HCT116 (cell line): ENCODE results near the gene MEGF6. TPM values are rescaled to one million over a fixed set of nuclear protein-coding genes. Genes with fewer than 3 reads are reported as not detected.

Source experiments
- ATAC-seq: fragments of 200-7000 bp; cut with Tn5 transposase; 2 replicates; pipeline ENCODE4 v1.9.1; 2020; ENCODE audit warnings: mild to moderate bottlenecking, moderate library complexity
- BruUV-seq: library from RNA; stranded (reverse); fragments of 400-500 nt; replicated peaks from 2 replicates; lab custom pipeline; 2021; lab: Mats Ljungman, UMichigan
- CTCF ChIA-PET: fragments of 300-600 bp; sonication (Branson Sonifier 250); formaldehyde crosslinking; loops from one replicate; lab custom pipeline; 2021; ENCODE audit warnings: antibody characterized with exemption; lab: Charles Lee
- POLR2A ChIA-PET: fragments of 300-600, 350-600 bp; sonication (Branson Sonifier 250); formaldehyde crosslinking; loops from one replicate; lab custom pipeline; 2021; ENCODE audit warnings: antibody characterized with exemption; lab: Charles Lee
- RAD21 ChIA-PET, 2 experiments: fragments of 300-600 bp; sonication (Branson Sonifier 250); formaldehyde crosslinking; loops; one replicate each; lab custom pipeline; 2023; ENCODE audit warnings: low total read pairs in 2 of 2; ENCODE audit not compliant: uncharacterized antibody in 2 of 2, unreplicated experiment in 2 of 2, low non-redundant PET in 1 of 2; lab: Charles Lee
- DNase-seq: peaks from one replicate; pipeline ENCODE4 v3.0.0-alpha.2; 2010; ENCODE audit warnings: low read depth, low spot score
- H2AFZ ChIP-seq: fragments of 200-600 bp; shearing (Covaris generic), sonication (generic); 2 replicates; pipeline ENCODE4 v1.6.1; 2017; ENCODE audit warnings: low read depth, mixed run types, mixed read lengths, antibody characterized with exemption, low read length; ENCODE audit not compliant: poor library complexity, severe bottlenecking
- H3K27ac ChIP-seq: 2 replicates; pipeline ENCODE4 v1.5.1; 2012; ENCODE audit warnings: low read depth, low read length
- H3K27me3 ChIP-seq: fragments of 200-600 bp; sonication (generic); 2 replicates; pipeline ENCODE4 v1.6.1; 2016; ENCODE audit warnings: mixed run types, low read length, mixed read lengths; ENCODE audit not compliant: insufficient read depth
- H3K36me3 ChIP-seq, 2 experiments: fragments of 200-500 bp in 1 of 2; fragments of 200-600 bp in 1 of 2; sonication (Bioruptor generic) in 1 of 2; sonication (generic) in 1 of 2; 2 replicates each; pipeline versions ENCODE4 v1.5.1 to v1.6.1; 2014 to 2016; ENCODE audit warnings: low read length in 2 of 2, inconsistent platforms in 1 of 2, mixed read lengths in 1 of 2, mixed run types in 1 of 2; ENCODE audit not compliant: insufficient read depth in 2 of 2, control insufficient read depth in 1 of 2
- H3K4me1 ChIP-seq, 2 experiments: fragments of 200-600 bp in 1 of 2; sonication (generic) in 1 of 2; 2 replicates each; pipeline versions ENCODE4 v1.5.1 to v1.6.1; 2012 to 2017; ENCODE audit warnings: low read length in 2 of 2, inconsistent platforms in 1 of 2, mild to moderate bottlenecking in 1 of 2, mixed read lengths in 1 of 2, mixed run types in 1 of 2, moderate library complexity in 1 of 2; ENCODE audit not compliant: insufficient read depth in 2 of 2, control insufficient read depth in 1 of 2
- H3K4me2 ChIP-seq: fragments of 200-600 bp; sonication (generic); 2 replicates; pipeline ENCODE4 v1.6.1; 2017; ENCODE audit warnings: mixed run types, low read length, mixed read lengths
- H3K4me3 ChIP-seq, 2 experiments: fragments of 200-600 bp in 1 of 2; sonication (generic) in 1 of 2; replicated peaks in 1 of 2; 2 replicates each; pipeline ENCODE4 v1.5.1; 2011 to 2016; ENCODE audit warnings: low read length in 2 of 2, control low read depth in 1 of 2, low read depth in 1 of 2, mild to moderate bottlenecking in 1 of 2, mixed read lengths in 1 of 2, mixed run types in 1 of 2
- H3K79me2 ChIP-seq: fragments of 200-600 bp; sonication (generic); 2 replicates; pipeline ENCODE4 v1.6.1; 2017; ENCODE audit warnings: mild to moderate bottlenecking, mixed run types, low read length, moderate library complexity, mixed read lengths; ENCODE audit not compliant: insufficient read depth
- H3K9ac ChIP-seq: fragments of 200-600 bp; sonication (generic); 2 replicates; pipeline ENCODE4 v1.6.1; 2016; ENCODE audit warnings: low read length, mixed read lengths
- H3K9me2 ChIP-seq: fragments of 200-600 bp; sonication (generic), shearing (Covaris generic); 2 replicates; pipeline ENCODE4 v1.6.1; 2017; ENCODE audit warnings: mixed run types, mild to moderate bottlenecking, moderate library complexity; ENCODE audit not compliant: insufficient read depth
- H3K9me3 ChIP-seq, 2 experiments: fragments of 200-500 bp in 1 of 2; fragments of 200-600 bp in 1 of 2; sonication (Bioruptor generic) in 1 of 2; sonication (generic) in 1 of 2; 2 replicates each; pipeline ENCODE4 v1.6.1; 2014 to 2017; ENCODE audit warnings: low read length in 2 of 2, mixed read lengths in 2 of 2, inconsistent platforms in 1 of 2, low read depth in 1 of 2, mild to moderate bottlenecking in 1 of 2, mixed run types in 1 of 2, moderate library complexity in 1 of 2; ENCODE audit not compliant: control insufficient read depth in 1 of 2, insufficient read depth in 1 of 2
- H4K20me1 ChIP-seq: fragments of 200-600 bp; sonication (generic), shearing (Covaris generic); 2 replicates; pipeline ENCODE4 v1.6.1; 2017; ENCODE audit warnings: mixed run types, mild to moderate bottlenecking, moderate library complexity; ENCODE audit not compliant: insufficient read depth
- CBX3 ChIP-seq: IDR thresholded peaks from 2 replicates; pipeline ENCODE4 v1.6.1; 2012; ENCODE audit warnings: low read depth
- CEBPB ChIP-seq: IDR thresholded peaks from 2 replicates; pipeline ENCODE4 v1.6.1; 2012; ENCODE audit warnings: low read depth
- CTCF ChIP-seq, 3 experiments: fragments of 200-600 bp in 1 of 3; sonication (generic) in 1 of 3; IDR thresholded peaks in 2 of 3; conservative IDR thresholded peaks in 1 of 3; 2 replicates each; pipeline ENCODE4 v1.5.1; 2012 to 2017; ENCODE audit warnings: low read depth in 2 of 3, low read length in 2 of 3, antibody characterized with exemption in 1 of 3, borderline replicate concordance in 1 of 3, control low read depth in 1 of 3, mild to moderate bottlenecking in 1 of 3, mixed read lengths in 1 of 3, mixed run types in 1 of 3, moderate library complexity in 1 of 3; ENCODE audit not compliant: insufficient read depth in 1 of 3
- EGR1 ChIP-seq: IDR thresholded peaks from 2 replicates; pipeline ENCODE4 v1.6.1; 2012; ENCODE audit warnings: low read depth
- ELF1 ChIP-seq: IDR thresholded peaks from 2 replicates; pipeline ENCODE4 v1.6.1; 2012; ENCODE audit warnings: low read depth, borderline replicate concordance
- EZH2 ChIP-seq: fragments of 200-600 bp; sonication (generic); IDR thresholded peaks from 2 replicates; pipeline ENCODE4 v1.6.1; 2017; ENCODE audit warnings: antibody characterized with exemption, mixed run types
- POLR2A ChIP-seq: IDR thresholded peaks from 2 replicates; pipeline ENCODE4 v1.7.0; 2011; ENCODE audit warnings: borderline replicate concordance; ENCODE audit not compliant: insufficient read depth, insufficient read length; ENCODE audit errors: extremely low read depth
- POLR2AphosphoS5 ChIP-seq: IDR thresholded peaks from 2 replicates; pipeline ENCODE4 v1.6.1; 2011; ENCODE audit warnings: mild to moderate bottlenecking, low read depth, low read length, moderate library complexity
- RAD21 ChIP-seq: IDR thresholded peaks from 2 replicates; pipeline ENCODE4 v1.6.1; 2012; ENCODE audit warnings: low read depth, mild to moderate bottlenecking
- SP1 ChIP-seq: IDR thresholded peaks from 2 replicates; pipeline ENCODE4 v1.6.1; 2012; ENCODE audit warnings: low read depth
- SRF ChIP-seq: IDR thresholded peaks from 2 replicates; pipeline ENCODE4 v1.6.1; 2012; ENCODE audit warnings: low read depth
- TCF7L2 ChIP-seq: IDR thresholded peaks from 2 replicates; pipeline ENCODE4 v1.7.0; 2011; ENCODE audit warnings: borderline replicate concordance, inconsistent platforms; ENCODE audit not compliant: insufficient read depth, insufficient read length; ENCODE audit errors: extremely low read depth
- YY1 ChIP-seq: IDR thresholded peaks from 2 replicates; pipeline ENCODE4 v1.6.1; 2011; ENCODE audit warnings: low read length, low read depth, moderate library complexity, mild to moderate bottlenecking; ENCODE audit not compliant: insufficient replicate concordance; ENCODE audit errors: extremely low read depth
- ZNF274 ChIP-seq: fragments of 200-500 bp; sonication (Bioruptor generic); IDR thresholded peaks from 2 replicates; pipeline ENCODE4 v1.6.1; 2014; ENCODE audit warnings: mild to moderate bottlenecking, low read depth, low read length, inconsistent platforms
- intact Hi-C: fragments of 100-400 bp; cut with micrococcal nuclease; formaldehyde crosslinking; loops from 2 replicates; pipeline ENCODE4 v1.10.0; 2022
- total RNA-seq: library from RNA; stranded (reverse); gene quantifications from one replicate; pipeline ENCODE4 v1.2.1, GENCODE V29; 2021; ENCODE audit not compliant: unreplicated experiment
- TF ChIP-seq, protein P1 (sequence below): IDR thresholded peaks from 2 replicates; pipeline ENCODE4 v1.6.1; 2012; ENCODE audit warnings: low read depth
- TF ChIP-seq, protein P2 (sequence below): IDR thresholded peaks from 2 replicates; pipeline ENCODE4 v1.6.1; 2012
- TF ChIP-seq, protein P3 (sequence below): IDR thresholded peaks from 2 replicates; pipeline ENCODE4 v1.6.1; 2011; ENCODE audit warnings: mild to moderate bottlenecking, low read length, moderate library complexity; ENCODE audit not compliant: insufficient replicate concordance; ENCODE audit errors: extremely low read depth

MEGF6 gene
- total RNA-seq, 1 experiment from 2014 or later = 47.6 TPM

- no peak overlapping the region for H3K27ac ChIP-seq
- H3K4me3 ChIP-seq = no peak overlapping the region
- TF ChIP-seq SP1 = no peak
- TF ChIP-seq CBX3 = no peak
- TF ChIP-seq, protein P1, sequence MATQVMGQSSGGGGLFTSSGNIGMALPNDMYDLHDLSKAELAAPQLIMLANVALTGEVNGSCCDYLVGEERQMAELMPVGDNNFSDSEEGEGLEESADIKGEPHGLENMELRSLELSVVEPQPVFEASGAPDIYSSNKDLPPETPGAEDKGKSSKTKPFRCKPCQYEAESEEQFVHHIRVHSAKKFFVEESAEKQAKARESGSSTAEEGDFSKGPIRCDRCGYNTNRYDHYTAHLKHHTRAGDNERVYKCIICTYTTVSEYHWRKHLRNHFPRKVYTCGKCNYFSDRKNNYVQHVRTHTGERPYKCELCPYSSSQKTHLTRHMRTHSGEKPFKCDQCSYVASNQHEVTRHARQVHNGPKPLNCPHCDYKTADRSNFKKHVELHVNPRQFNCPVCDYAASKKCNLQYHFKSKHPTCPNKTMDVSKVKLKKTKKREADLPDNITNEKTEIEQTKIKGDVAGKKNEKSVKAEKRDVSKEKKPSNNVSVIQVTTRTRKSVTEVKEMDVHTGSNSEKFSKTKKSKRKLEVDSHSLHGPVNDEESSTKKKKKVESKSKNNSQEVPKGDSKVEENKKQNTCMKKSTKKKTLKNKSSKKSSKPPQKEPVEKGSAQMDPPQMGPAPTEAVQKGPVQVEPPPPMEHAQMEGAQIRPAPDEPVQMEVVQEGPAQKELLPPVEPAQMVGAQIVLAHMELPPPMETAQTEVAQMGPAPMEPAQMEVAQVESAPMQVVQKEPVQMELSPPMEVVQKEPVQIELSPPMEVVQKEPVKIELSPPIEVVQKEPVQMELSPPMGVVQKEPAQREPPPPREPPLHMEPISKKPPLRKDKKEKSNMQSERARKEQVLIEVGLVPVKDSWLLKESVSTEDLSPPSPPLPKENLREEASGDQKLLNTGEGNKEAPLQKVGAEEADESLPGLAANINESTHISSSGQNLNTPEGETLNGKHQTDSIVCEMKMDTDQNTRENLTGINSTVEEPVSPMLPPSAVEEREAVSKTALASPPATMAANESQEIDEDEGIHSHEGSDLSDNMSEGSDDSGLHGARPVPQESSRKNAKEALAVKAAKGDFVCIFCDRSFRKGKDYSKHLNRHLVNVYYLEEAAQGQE = no peak
- no peak for TF ChIP-seq ZNF274
- no peak for TF ChIP-seq SRF
- TF ChIP-seq YY1 = no peak
- no peak for TF ChIP-seq CTCF (IDR thresholded peaks at IDR 0.05 in 2 of 3, conservative IDR thresholded peaks at IDR 0.05 in 1 of 3; ENCODE audit: borderline replicate concordance in 1 of 3, insufficient read depth in 1 of 3, low read depth in 2 of 3, low read length in 2 of 3)
- no peak for TF ChIP-seq TCF7L2
- no peak for TF ChIP-seq POLR2AphosphoS5
- TF ChIP-seq EGR1 = no peak
- TF ChIP-seq EZH2 = no peak
- no peak for TF ChIP-seq POLR2A
- no peak for TF ChIP-seq ELF1
- no peak for TF ChIP-seq RAD21
- no peak for TF ChIP-seq CEBPB
- TF ChIP-seq, protein P2, sequence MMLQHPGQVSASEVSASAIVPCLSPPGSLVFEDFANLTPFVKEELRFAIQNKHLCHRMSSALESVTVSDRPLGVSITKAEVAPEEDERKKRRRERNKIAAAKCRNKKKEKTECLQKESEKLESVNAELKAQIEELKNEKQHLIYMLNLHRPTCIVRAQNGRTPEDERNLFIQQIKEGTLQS = no peak
- TF ChIP-seq, protein P3, sequence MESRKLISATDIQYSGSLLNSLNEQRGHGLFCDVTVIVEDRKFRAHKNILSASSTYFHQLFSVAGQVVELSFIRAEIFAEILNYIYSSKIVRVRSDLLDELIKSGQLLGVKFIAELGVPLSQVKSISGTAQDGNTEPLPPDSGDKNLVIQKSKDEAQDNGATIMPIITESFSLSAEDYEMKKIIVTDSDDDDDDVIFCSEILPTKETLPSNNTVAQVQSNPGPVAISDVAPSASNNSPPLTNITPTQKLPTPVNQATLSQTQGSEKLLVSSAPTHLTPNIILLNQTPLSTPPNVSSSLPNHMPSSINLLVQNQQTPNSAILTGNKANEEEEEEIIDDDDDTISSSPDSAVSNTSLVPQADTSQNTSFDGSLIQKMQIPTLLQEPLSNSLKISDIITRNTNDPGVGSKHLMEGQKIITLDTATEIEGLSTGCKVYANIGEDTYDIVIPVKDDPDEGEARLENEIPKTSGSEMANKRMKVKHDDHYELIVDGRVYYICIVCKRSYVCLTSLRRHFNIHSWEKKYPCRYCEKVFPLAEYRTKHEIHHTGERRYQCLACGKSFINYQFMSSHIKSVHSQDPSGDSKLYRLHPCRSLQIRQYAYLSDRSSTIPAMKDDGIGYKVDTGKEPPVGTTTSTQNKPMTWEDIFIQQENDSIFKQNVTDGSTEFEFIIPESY = no peak
- H3K4me2 ChIP-seq = no peak overlapping the region
- H2AFZ ChIP-seq = no peak overlapping the region
- H3K9me3 ChIP-seq = no peaks in the 10 kb centered on the region
- no peaks in the 10 kb centered on the region for H3K4me1 ChIP-seq
- ATAC-seq = no peak
- ChIA-PET CTCF (no interaction called here), POLR2A (no interaction called here), RAD21 (no interaction called here)
- BruUV-seq = no TSS peak
- no peaks in the 10 kb centered on the region for H3K36me3 ChIP-seq
- no peaks in the 10 kb centered on the region for H3K27me3 ChIP-seq
- DNase-seq = no peak
- H4K20me1 ChIP-seq = no peaks in the 10 kb centered on the region
- no peak overlapping the region for H3K9ac ChIP-seq
- intact Hi-C loops = no loop called here
- H3K9me2 ChIP-seq = no peaks in the 10 kb centered on the region
- no peaks in the 10 kb centered on the region for H3K79me2 ChIP-seq
These were observed 89.2 kb downstream of the MEGF6 start for GRCh38 chr1:3522112-3522511.
